ENCODE measurements around the gene CD99L2.

Gene CD99L2

DNA sequence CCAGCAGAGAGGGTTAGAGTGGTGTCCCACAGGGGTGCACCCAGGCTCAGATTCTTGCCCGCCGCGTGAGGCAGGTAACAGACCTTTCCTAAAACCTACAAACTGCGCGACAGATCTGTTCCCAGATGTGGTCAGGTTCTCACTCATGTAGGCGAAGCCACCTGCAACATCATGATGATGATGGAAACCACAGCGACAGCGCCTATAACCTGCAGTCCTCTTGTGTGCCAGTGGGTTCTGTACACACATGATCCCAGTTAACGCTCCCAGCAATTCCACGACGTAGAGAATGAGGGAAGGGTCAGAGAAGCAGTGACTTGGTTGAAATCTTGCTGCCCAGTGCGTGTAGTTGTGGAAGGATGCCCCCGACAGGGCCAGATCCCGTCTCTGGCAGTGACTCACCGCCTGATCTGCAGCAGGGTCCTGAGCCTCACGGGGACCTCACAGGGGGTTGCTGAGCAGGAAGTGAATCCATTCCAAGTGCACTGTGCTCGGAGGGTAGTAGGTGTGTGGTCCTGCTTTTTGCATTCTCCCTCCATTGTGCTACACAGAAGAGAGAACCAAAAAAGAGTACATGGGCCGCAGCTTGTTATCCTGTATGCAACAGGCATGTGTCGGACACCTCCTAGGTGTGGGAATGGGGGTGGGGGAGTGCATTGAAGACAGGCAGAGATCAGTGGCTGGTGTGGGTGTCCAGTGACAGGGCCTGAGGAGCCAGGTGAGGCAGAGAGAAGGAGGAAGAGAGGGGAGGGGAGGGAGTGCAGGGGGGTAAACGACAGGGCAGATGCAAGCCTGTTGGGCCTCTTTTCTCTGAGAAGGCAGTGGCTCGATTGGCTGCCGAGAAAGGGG, 138.7 kb downstream of the CD99L2 start:
- H3K27me3 ChIP-seq (ENCODE audit: control insufficient read depth in 2 of 2, insufficient read depth in 2 of 2, low read length in 2 of 2) = no peaks in the 10 kb centered on the region
- no peaks in the 10 kb centered on the region for H3K4me1 ChIP-seq (ENCODE audit: control insufficient read depth in 2 of 2, insufficient read depth in 2 of 2, low read length in 2 of 2)
- no peak overlapping the region for H3K27ac ChIP-seq (ENCODE audit: low read depth in 2 of 2, low read length in 2 of 2)
- H3K9ac ChIP-seq (ENCODE audit: low read depth in 1 of 2, low read length in 2 of 2) = no peak overlapping the region
- peaks cover 0 to 10% of the 10 kb centered on the region in 2 donors for H3K36me3 ChIP-seq (ENCODE audit: control insufficient read depth in 2 of 2, insufficient read depth in 2 of 2, low read length in 2 of 2)
- no peak overlapping the region for H3K4me3 ChIP-seq (ENCODE audit: low read length in 2 of 2)
- no peaks in the 10 kb centered on the region for H3K9me3 ChIP-seq (ENCODE audit: control insufficient read depth in 2 of 2, low read length in 2 of 2)

DNA sequence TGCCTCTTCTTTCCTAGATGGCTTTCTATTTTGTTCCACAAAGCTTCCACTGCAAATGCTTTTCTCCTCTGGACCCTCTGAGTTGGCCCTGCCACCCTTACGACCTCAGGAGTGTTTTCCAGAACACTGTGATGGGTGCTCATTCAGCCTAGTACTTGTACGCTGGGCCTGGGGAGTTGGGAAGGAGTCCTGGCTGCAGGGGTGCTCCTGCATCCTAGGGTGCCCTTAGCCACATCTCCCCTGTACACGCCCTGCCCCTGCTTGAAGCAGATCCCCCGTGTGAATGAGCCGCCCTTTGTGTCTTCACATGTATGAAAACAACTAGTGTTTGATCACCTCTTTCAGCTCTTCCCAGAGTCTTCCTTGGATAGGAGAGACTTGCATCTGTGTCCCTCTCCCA, 141.1 kb downstream of the CD99L2 start:
- Histone ChIP-seq H3K36me3 (ENCODE audit: control insufficient read depth in 2 of 2, insufficient read depth in 2 of 2, low read length in 2 of 2) (peaks cover 0 to 15% of the 10 kb centered on the region in 2 donors), H3K4me1 (ENCODE audit: control insufficient read depth in 2 of 2, insufficient read depth in 2 of 2, low read length in 2 of 2) (no peaks in the 10 kb centered on the region)

DNA sequence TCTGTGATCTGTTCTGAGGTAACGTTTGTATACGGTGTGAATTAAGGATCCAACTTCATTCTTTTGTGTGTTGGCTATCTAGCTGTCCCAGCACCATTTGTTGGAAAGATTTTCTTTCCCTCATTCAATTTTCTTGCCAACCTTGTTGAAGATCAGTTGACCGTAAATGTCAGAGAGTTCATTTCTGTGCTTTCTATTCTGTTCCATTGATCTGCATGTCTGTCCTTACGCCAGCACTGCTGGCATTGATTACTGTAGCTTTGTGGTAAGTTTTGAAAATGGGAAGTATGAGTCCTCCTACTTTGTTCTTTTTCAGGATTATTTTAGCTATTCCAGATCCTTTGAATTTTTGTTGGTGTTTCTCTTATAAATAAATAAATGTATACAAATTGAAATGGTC, 144.5 kb downstream of the CD99L2 start:
- H3K36me3 ChIP-seq (ENCODE audit: control insufficient read depth in 2 of 2, insufficient read depth in 2 of 2, low read length in 2 of 2) = peaks cover 4 to 19% of the 10 kb centered on the region in 2 donors
- no peaks in the 10 kb centered on the region for H3K9me3 ChIP-seq (ENCODE audit: control insufficient read depth in 2 of 2, low read length in 2 of 2)
- no peaks in the 10 kb centered on the region for H3K4me1 ChIP-seq (ENCODE audit: control insufficient read depth in 2 of 2, insufficient read depth in 2 of 2, low read length in 2 of 2)
- no peaks in the 10 kb centered on the region for H3K27me3 ChIP-seq (ENCODE audit: control insufficient read depth in 2 of 2, insufficient read depth in 2 of 2, low read length in 2 of 2)
- H3K27ac ChIP-seq (ENCODE audit: low read depth in 2 of 2, low read length in 2 of 2) = no peak overlapping the region
- H3K4me3 ChIP-seq (ENCODE audit: low read length in 2 of 2) = no peak overlapping the region
- H3K9ac ChIP-seq (ENCODE audit: low read depth in 1 of 2, low read length in 2 of 2) = no peak overlapping the region

More for the DNA sequence above, 141.1 kb downstream of the CD99L2 start:
- no peak overlapping the region for H3K4me3 ChIP-seq (ENCODE audit: low read length in 2 of 2)
- H3K9ac ChIP-seq (ENCODE audit: low read depth in 1 of 2, low read length in 2 of 2) = no peak overlapping the region
- H3K9me3 ChIP-seq (ENCODE audit: control insufficient read depth in 2 of 2, low read length in 2 of 2) = no peaks in the 10 kb centered on the region
- no peak overlapping the region for H3K27ac ChIP-seq (ENCODE audit: low read depth in 2 of 2, low read length in 2 of 2)
- no peaks in the 10 kb centered on the region for H3K27me3 ChIP-seq (ENCODE audit: control insufficient read depth in 2 of 2, insufficient read depth in 2 of 2, low read length in 2 of 2)

DNA sequence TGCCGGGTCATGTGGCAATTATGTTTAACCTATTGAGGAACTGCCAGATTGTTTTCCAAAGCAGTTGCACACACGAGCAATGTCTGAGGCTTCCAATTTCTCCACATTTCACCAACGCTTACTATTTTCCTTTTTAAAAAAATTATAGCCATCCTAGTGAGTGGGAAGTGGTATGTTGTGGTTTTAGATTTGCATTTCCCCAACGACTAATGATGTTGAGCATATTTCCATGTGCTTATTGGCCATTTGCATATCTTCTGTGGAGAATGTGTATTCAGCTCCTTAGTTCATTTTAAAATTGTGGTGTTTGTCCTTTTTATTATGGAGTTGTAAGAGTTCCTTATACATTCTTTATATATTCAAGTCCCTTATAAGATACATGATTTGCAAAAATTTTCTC, 145.1 kb downstream of the CD99L2 start:
- no peak overlapping the region for H3K27ac ChIP-seq (ENCODE audit: low read depth in 2 of 2, low read length in 2 of 2)
- no peak overlapping the region for H3K4me3 ChIP-seq (ENCODE audit: low read length in 2 of 2)
- no peaks in the 10 kb centered on the region for H3K27me3 ChIP-seq (ENCODE audit: control insufficient read depth in 2 of 2, insufficient read depth in 2 of 2, low read length in 2 of 2)
- no peaks in the 10 kb centered on the region for H3K9me3 ChIP-seq (ENCODE audit: control insufficient read depth in 2 of 2, low read length in 2 of 2)
- H3K9ac ChIP-seq (ENCODE audit: low read depth in 1 of 2, low read length in 2 of 2) = no peak overlapping the region
- H3K36me3 ChIP-seq (ENCODE audit: control insufficient read depth in 2 of 2, insufficient read depth in 2 of 2, low read length in 2 of 2) = peaks cover 4 to 19% of the 10 kb centered on the region in 2 donors
- no peaks in the 10 kb centered on the region for H3K4me1 ChIP-seq (ENCODE audit: control insufficient read depth in 2 of 2, insufficient read depth in 2 of 2, low read length in 2 of 2)

DNA sequence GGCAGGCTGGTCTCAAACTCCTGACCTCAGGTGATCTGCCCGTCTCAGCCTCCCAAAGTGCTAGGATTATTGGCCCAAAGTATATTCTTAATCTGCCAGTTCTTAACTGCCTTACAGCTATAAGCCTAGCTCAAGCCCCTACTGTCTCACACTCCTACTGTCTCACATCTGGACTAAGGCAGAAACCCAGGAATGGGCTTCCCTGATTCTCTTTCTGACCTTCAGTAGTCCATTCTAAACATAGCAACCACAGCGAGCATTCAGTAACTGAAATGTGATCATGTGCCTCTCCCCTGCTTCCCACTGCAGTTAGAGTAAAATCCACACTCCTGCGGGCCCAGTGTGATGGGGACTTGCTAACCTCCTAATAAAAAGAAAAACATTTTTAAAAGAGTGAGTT, 146.3 kb downstream of the CD99L2 start:
- H3K27ac ChIP-seq (ENCODE audit: low read depth in 2 of 2, low read length in 2 of 2) = no peak overlapping the region
- H3K9me3 ChIP-seq (ENCODE audit: control insufficient read depth in 2 of 2, low read length in 2 of 2) = no peaks in the 10 kb centered on the region
- no peak overlapping the region for H3K4me3 ChIP-seq (ENCODE audit: low read length in 2 of 2)
- H3K36me3 ChIP-seq (ENCODE audit: control insufficient read depth in 2 of 2, insufficient read depth in 2 of 2, low read length in 2 of 2) = peaks cover 4 to 12% of the 10 kb centered on the region in 2 donors
- H3K27me3 ChIP-seq (ENCODE audit: control insufficient read depth in 2 of 2, insufficient read depth in 2 of 2, low read length in 2 of 2) = no peaks in the 10 kb centered on the region
- no peaks in the 10 kb centered on the region for H3K4me1 ChIP-seq (ENCODE audit: control insufficient read depth in 2 of 2, insufficient read depth in 2 of 2, low read length in 2 of 2)
- H3K9ac ChIP-seq (ENCODE audit: low read depth in 1 of 2, low read length in 2 of 2) = no peak overlapping the region

DNA sequence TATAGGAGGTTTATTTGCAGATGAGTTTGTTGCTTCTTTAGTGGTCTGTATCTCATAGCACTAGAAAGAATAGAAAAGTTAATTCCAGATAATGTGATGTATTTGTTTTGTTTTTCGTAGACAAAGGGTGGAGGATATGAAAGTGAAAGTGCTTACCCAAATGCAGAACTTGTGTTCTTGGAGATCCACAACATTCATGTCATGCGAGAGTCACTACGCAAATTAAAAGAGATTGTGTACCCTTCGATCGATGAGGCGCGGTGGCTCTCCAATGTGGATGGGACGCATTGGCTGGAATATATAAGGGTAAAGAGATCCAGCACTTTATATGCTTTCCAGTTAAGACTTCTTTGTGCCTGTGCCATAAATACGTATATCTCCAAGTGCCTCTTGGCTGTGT, 162.0 kb downstream of the CD99L2 start:
- no peak overlapping the region for H3K27ac ChIP-seq (ENCODE audit: low read depth in 2 of 2, low read length in 2 of 2)
- H3K4me1 ChIP-seq (ENCODE audit: control insufficient read depth in 2 of 2, insufficient read depth in 2 of 2, low read length in 2 of 2) = no peaks in the 10 kb centered on the region
- peaks cover 25 to 30% of the 10 kb centered on the region in 2 donors for H3K36me3 ChIP-seq (ENCODE audit: control insufficient read depth in 2 of 2, insufficient read depth in 2 of 2, low read length in 2 of 2)

DNA sequence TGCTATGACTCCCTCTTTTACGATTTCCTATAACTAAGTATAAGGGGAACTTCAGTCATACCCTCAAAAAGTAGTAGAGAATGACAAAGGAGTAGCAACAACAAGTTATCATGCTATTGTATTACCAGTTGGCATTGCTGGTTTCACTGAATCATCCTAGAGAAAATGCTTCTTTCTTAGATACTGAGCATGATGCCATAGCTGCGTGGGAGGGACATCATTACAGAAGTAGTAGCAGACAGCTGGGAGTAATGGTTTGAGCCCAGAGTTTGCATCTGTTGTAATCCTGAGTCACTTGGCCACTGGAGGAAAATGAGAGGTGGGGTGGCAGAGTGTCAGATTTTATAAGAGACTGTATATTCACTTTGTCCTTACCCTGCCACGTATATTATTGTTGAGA, 166.7 kb downstream of the CD99L2 start:
- no peak overlapping the region for H3K27ac ChIP-seq (ENCODE audit: low read depth in 2 of 2, low read length in 2 of 2)

More for the DNA sequence above, 162.0 kb downstream of the CD99L2 start:
- H3K9me3 ChIP-seq (ENCODE audit: control insufficient read depth in 2 of 2, low read length in 2 of 2) = no peaks in the 10 kb centered on the region
- no peak overlapping the region for H3K9ac ChIP-seq (ENCODE audit: low read depth in 1 of 2, low read length in 2 of 2)
- no peak overlapping the region for H3K4me3 ChIP-seq (ENCODE audit: low read length in 2 of 2)
- no peaks in the 10 kb centered on the region for H3K27me3 ChIP-seq (ENCODE audit: control insufficient read depth in 2 of 2, insufficient read depth in 2 of 2, low read length in 2 of 2)

DNA sequence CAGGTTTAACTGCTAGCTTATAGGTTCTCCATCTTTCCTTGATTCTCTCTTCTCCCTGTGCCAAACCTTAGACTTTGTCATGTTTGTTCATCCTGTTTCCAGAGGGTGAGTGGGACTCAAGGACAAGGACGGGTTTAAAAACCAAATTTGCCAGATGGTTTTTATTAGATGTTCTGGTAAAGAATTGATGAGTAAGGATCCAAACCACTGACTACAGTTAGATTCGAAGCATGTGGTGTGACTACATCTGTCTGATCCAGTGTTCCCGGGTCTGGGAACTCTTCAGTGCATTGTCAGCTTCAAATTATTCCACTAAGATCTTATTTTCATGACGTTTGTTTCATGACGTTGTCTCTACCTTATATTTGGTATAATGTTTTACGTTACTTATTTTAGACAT, 167.7 kb downstream of the CD99L2 start:
- H3K4me3 ChIP-seq (ENCODE audit: low read length in 2 of 2) = no peak overlapping the region
- H3K4me1 ChIP-seq (ENCODE audit: control insufficient read depth in 2 of 2, insufficient read depth in 2 of 2, low read length in 2 of 2) = no peaks in the 10 kb centered on the region
- H3K36me3 ChIP-seq (ENCODE audit: control insufficient read depth in 2 of 2, insufficient read depth in 2 of 2, low read length in 2 of 2) = peaks cover 11 to 20% of the 10 kb centered on the region in 2 donors
- no peaks in the 10 kb centered on the region for H3K9me3 ChIP-seq (ENCODE audit: control insufficient read depth in 2 of 2, low read length in 2 of 2)
- H3K27me3 ChIP-seq (ENCODE audit: control insufficient read depth in 2 of 2, insufficient read depth in 2 of 2, low read length in 2 of 2) = no peaks in the 10 kb centered on the region
- no peak overlapping the region for H3K9ac ChIP-seq (ENCODE audit: low read depth in 1 of 2, low read length in 2 of 2)
- H3K27ac ChIP-seq (ENCODE audit: low read depth in 2 of 2, low read length in 2 of 2) = no peak overlapping the region

More for the DNA sequence above, 166.7 kb downstream of the CD99L2 start:
- Histone ChIP-seq H3K27me3 (ENCODE audit: control insufficient read depth in 2 of 2, insufficient read depth in 2 of 2, low read length in 2 of 2) (no peaks in the 10 kb centered on the region), H3K9ac (ENCODE audit: low read depth in 1 of 2, low read length in 2 of 2) (no peak overlapping the region), H3K4me1 (ENCODE audit: control insufficient read depth in 2 of 2, insufficient read depth in 2 of 2, low read length in 2 of 2) (no peaks in the 10 kb centered on the region), H3K9me3 (ENCODE audit: control insufficient read depth in 2 of 2, low read length in 2 of 2) (no peaks in the 10 kb centered on the region), H3K4me3 (ENCODE audit: low read length in 2 of 2) (no peak overlapping the region), H3K36me3 (ENCODE audit: control insufficient read depth in 2 of 2, insufficient read depth in 2 of 2, low read length in 2 of 2) (peaks cover 11 to 25% of the 10 kb centered on the region in 2 donors)

DNA sequence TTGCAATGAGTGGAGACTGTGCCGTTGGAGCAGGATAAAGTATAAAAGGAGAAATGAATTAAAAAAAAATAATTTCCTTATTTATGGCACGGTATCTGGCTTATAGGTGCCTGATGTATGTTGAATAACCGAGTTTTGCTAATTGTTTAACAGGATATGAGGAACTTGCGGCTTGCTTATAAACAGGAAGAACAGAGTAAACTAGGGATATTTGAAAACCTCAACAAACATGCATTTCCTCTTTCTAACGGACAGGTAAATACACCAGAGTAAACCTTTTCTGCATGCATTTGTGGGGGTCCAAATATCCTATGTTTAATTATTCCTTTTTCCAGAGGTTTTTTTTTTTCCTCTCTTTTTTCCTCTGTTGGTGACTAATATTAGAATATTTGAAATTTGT, 168.5 kb downstream of the CD99L2 start:
- no peak overlapping the region for H3K9ac ChIP-seq (ENCODE audit: low read depth in 1 of 2, low read length in 2 of 2)
- H3K36me3 ChIP-seq (ENCODE audit: control insufficient read depth in 2 of 2, insufficient read depth in 2 of 2, low read length in 2 of 2) = peaks cover 11 to 19% of the 10 kb centered on the region in 2 donors
- no peaks in the 10 kb centered on the region for H3K27me3 ChIP-seq (ENCODE audit: control insufficient read depth in 2 of 2, insufficient read depth in 2 of 2, low read length in 2 of 2)
- H3K27ac ChIP-seq (ENCODE audit: low read depth in 2 of 2, low read length in 2 of 2) = no peak overlapping the region
- no peak overlapping the region for H3K4me3 ChIP-seq (ENCODE audit: low read length in 2 of 2)
- no peaks in the 10 kb centered on the region for H3K9me3 ChIP-seq (ENCODE audit: control insufficient read depth in 2 of 2, low read length in 2 of 2)
- H3K4me1 ChIP-seq (ENCODE audit: control insufficient read depth in 2 of 2, insufficient read depth in 2 of 2, low read length in 2 of 2) = no peaks in the 10 kb centered on the region

DNA sequence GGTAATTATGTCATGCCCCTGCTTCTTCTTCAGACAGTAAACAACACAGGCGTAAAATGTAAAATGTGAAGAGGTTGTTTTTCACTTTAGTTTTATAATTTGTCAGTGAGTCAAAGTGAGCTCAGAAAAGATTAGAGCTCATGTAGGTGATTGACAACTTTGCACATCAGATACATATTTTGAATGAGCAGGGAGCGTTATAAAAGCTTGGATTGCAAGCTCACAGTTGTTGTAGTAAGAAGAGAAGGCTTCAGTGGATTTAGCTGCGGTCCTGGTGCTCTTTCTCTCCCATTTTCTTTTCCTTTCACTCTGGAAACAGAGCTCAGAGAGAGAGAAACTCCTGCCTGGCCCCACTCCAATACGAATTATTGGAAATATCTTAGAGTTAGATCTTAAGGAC, 178.8 kb downstream of the CD99L2 start:
- no peaks in the 10 kb centered on the region for H3K9me3 ChIP-seq (ENCODE audit: control insufficient read depth in 2 of 2, low read length in 2 of 2)

More for the DNA sequence above, 178.8 kb downstream of the CD99L2 start:
- Histone ChIP-seq H3K4me3 (ENCODE audit: low read length in 2 of 2) (no peak overlapping the region), H3K4me1 (ENCODE audit: control insufficient read depth in 2 of 2, insufficient read depth in 2 of 2, low read length in 2 of 2) (no peaks in the 10 kb centered on the region), H3K9ac (ENCODE audit: low read depth in 1 of 2, low read length in 2 of 2) (no peak overlapping the region), H3K27ac (ENCODE audit: low read depth in 2 of 2, low read length in 2 of 2) (no peak overlapping the region), H3K27me3 (ENCODE audit: control insufficient read depth in 2 of 2, insufficient read depth in 2 of 2, low read length in 2 of 2) (no peaks in the 10 kb centered on the region), H3K36me3 (ENCODE audit: control insufficient read depth in 2 of 2, insufficient read depth in 2 of 2, low read length in 2 of 2) (no peaks in the 10 kb centered on the region)
